Endothelial cell of umbilical vein (primary cell): ENCODE measurements around the gene MOB3A. TPM values are rescaled to one million over a fixed set of nuclear protein-coding genes. Genes with fewer than 3 reads are reported as not detected.

Experiments
- BruUV-seq: library from RNA; stranded (reverse); fragments of 400-500 nt; replicated peaks from 2 replicates; lab custom pipeline; 2021; lab: Mats Ljungman, UMichigan
- CTCF ChIA-PET: fragments of 300-600, 350-600 bp; sonication (Branson Sonifier 250); formaldehyde crosslinking; loops from one replicate; lab custom pipeline; 2021; ENCODE audit warnings: antibody characterized with exemption, inconsistent platforms; lab: Charles Lee
- POLR2A ChIA-PET: fragments of 300-600, 350-600 bp; sonication (Branson Sonifier 250); formaldehyde crosslinking; loops from one replicate; lab custom pipeline; 2021; ENCODE audit warnings: antibody characterized with exemption, inconsistent platforms; lab: Charles Lee
- DNase-seq: peaks from one replicate; pipeline ENCODE4 v3.0.0-alpha.2; 2011; ENCODE audit warnings: low read depth, low spot score
- FAIRE-seq: peaks from 2 replicates; lab custom pipeline; 2011; peaks lifted over from hg19 to GRCh38; lab: Jason Lieb, UNC
- H2AFZ ChIP-seq: 2 replicates; pipeline ENCODE4 v1.6.0; 2012; ENCODE audit warnings: low read depth, low read length, control low read depth, inconsistent platforms
- H3K27ac ChIP-seq: 2 replicates; pipeline ENCODE4 v1.5.1; 2011; ENCODE audit warnings: low read depth, mild to moderate bottlenecking, control low read depth, low read length, moderate library complexity; ENCODE audit not compliant: insufficient read depth
- H3K27me3 ChIP-seq, 2 experiments: 2 replicates each; pipeline versions ENCODE4 v1.6.0 to v1.6.1; 2011; ENCODE audit warnings: low read length in 2 of 2, mixed read lengths in 1 of 2; ENCODE audit not compliant: control insufficient read depth in 2 of 2, insufficient read depth in 2 of 2
- H3K36me3 ChIP-seq, 2 experiments: 2 replicates in 1 of 2; 3 replicates in 1 of 2; pipeline ENCODE4 v1.5.1; 2011; ENCODE audit warnings: low read length in 2 of 2, mild to moderate bottlenecking in 1 of 2, moderate library complexity in 1 of 2; ENCODE audit not compliant: control insufficient read depth in 2 of 2, insufficient read depth in 2 of 2; ENCODE audit errors: extremely low read depth in 1 of 2
- H3K4me1 ChIP-seq: 3 replicates; pipeline ENCODE4 v1.5.1; 2011; ENCODE audit warnings: mild to moderate bottlenecking, low read length; ENCODE audit not compliant: control insufficient read depth, insufficient read depth; ENCODE audit errors: extremely low read depth
- H3K4me2 ChIP-seq: 2 replicates; pipeline ENCODE4 v1.6.1; 2011; ENCODE audit warnings: low read length, control low read depth, mixed read lengths; ENCODE audit not compliant: insufficient read depth
- H3K4me3 ChIP-seq, 3 experiments: fragments of 200-600 bp in 1 of 3; sonication (generic), shearing (Covaris generic) in 1 of 3; replicated peaks in 1 of 3; 2 replicates each; pipeline ENCODE4 v1.5.1; 2011 to 2016; ENCODE audit warnings: control low read depth in 3 of 3, low read length in 3 of 3, mild to moderate bottlenecking in 2 of 3, inconsistent platforms in 1 of 3, low read depth in 1 of 3, moderate library complexity in 1 of 3; ENCODE audit not compliant: insufficient read depth in 1 of 3
- H3K79me2 ChIP-seq: 2 replicates; pipeline ENCODE4 v1.6.0; 2012; ENCODE audit warnings: low read length, inconsistent platforms; ENCODE audit not compliant: control insufficient read depth, insufficient read depth
- H3K9ac ChIP-seq: replicated peaks from 2 replicates; pipeline ENCODE3; 2011; ENCODE audit warnings: low read length, control low read depth; ENCODE audit not compliant: insufficient read depth; ENCODE audit errors: extremely low read depth
- H3K9me1 ChIP-seq: replicated peaks from 3 replicates; pipeline ENCODE4 v1.6.0; 2011; ENCODE audit warnings: mild to moderate bottlenecking, low read length; ENCODE audit not compliant: control insufficient read depth, insufficient read depth; ENCODE audit errors: extremely low read depth
- H3K9me3 ChIP-seq: replicated peaks from 2 replicates; pipeline ENCODE4 v1.5.1; 2012; ENCODE audit warnings: low read length, inconsistent platforms; ENCODE audit not compliant: control insufficient read depth, insufficient read depth
- H4K20me1 ChIP-seq: replicated peaks from 2 replicates; pipeline ENCODE3; 2011; ENCODE audit warnings: mild to moderate bottlenecking, low read length; ENCODE audit not compliant: control insufficient read depth, insufficient read depth; ENCODE audit errors: extremely low read depth
- EZH2 ChIP-seq: IDR thresholded peaks from 2 replicates; pipeline ENCODE4 v1.6.1; 2012; ENCODE audit warnings: borderline replicate concordance, low read depth, mild to moderate bottlenecking, moderate library complexity, low read length, inconsistent platforms; ENCODE audit not compliant: severe bottlenecking
- FOS ChIP-seq: IDR thresholded peaks from 2 replicates; pipeline ENCODE4 v1.6.1; 2011; ENCODE audit warnings: mild to moderate bottlenecking, low read length, moderate library complexity, borderline replicate concordance; ENCODE audit not compliant: insufficient read depth
- GATA2 ChIP-seq: IDR thresholded peaks from 2 replicates; pipeline ENCODE4 v1.7.0; 2011; ENCODE audit warnings: low read depth, mild to moderate bottlenecking, moderate library complexity, mixed read lengths, low read length; ENCODE audit not compliant: insufficient read length, insufficient read depth
- JUN ChIP-seq: IDR thresholded peaks from 2 replicates; pipeline ENCODE4 v1.6.1; 2011; ENCODE audit warnings: borderline replicate concordance, low read depth; ENCODE audit not compliant: insufficient read length, insufficient read depth
- MYC ChIP-seq: IDR thresholded peaks from one replicate; pipeline ENCODE4 v1.6.1; 2011; ENCODE audit warnings: mild to moderate bottlenecking, low read depth, low read length
- POLR2A ChIP-seq: IDR thresholded peaks from 2 replicates; pipeline ENCODE4 v1.6.1; 2012; ENCODE audit warnings: low read depth, mild to moderate bottlenecking, control low read depth, low read length
- POLR2AphosphoS5 ChIP-seq: IDR thresholded peaks from 2 replicates; pipeline ENCODE4 v1.6.1; 2012; ENCODE audit warnings: low read depth, mild to moderate bottlenecking, control low read depth, low read length, moderate library complexity; ENCODE audit not compliant: insufficient read depth
- dilution Hi-C: fragments of 300-500 bp; cut with MboI; formaldehyde crosslinking; loops from one replicate; pipeline ENCODE4 v1.15.0; 2019; ENCODE audit warnings: low sequenced_read_pairs; ENCODE audit not compliant: extremely low pct_ligation_motif_present
- intact Hi-C: fragments of 100-400 bp; cut with micrococcal nuclease; formaldehyde crosslinking; loops from one replicate; pipeline ENCODE4 v1.10.0; 2022
- polyA plus RNA-seq, 4 experiments: library from polyadenylated mRNA; depleted of rRNA in 3 of 4; stranded (reverse) in 3 of 4; unstranded in 1 of 4; fragments of >200 nt; gene quantifications; 2 replicates each; pipeline versions ENCODE4 v1.2.1 to v1.2.3, GENCODE V29; 2011 to 2012; ENCODE audit warnings: missing spikeins in 1 of 4
- total RNA-seq: library from RNA; stranded (reverse); gene quantifications from 2 replicates; pipeline ENCODE4 v1.2.3, GENCODE V29; 2021
- TF ChIP-seq, protein P1 (sequence below): IDR thresholded peaks from 2 replicates; pipeline ENCODE4 v1.6.1; 2011; ENCODE audit not compliant: insufficient read depth, insufficient read length
- TF ChIP-seq, protein P2 (sequence below), 2 donors: IDR thresholded peaks; 1 replicate in 1 of 2; 2 replicates in 1 of 2; pipeline ENCODE4 v1.5.1; 2011; ENCODE audit warnings: low read length in 2 of 2, mild to moderate bottlenecking in 2 of 2, moderate library complexity in 2 of 2, control low read depth in 1 of 2, inconsistent platforms in 1 of 2, low read depth in 1 of 2; ENCODE audit not compliant: insufficient read depth in 1 of 2; ENCODE audit errors: extremely low read depth in 1 of 2

The MOB3A gene
- total and polyA plus RNA-seq, 2 donors (not counting 3 experiments of a cell fraction or from before 2014, with no cell fraction given), result 46.5 to 59.7 TPM

DNA sequence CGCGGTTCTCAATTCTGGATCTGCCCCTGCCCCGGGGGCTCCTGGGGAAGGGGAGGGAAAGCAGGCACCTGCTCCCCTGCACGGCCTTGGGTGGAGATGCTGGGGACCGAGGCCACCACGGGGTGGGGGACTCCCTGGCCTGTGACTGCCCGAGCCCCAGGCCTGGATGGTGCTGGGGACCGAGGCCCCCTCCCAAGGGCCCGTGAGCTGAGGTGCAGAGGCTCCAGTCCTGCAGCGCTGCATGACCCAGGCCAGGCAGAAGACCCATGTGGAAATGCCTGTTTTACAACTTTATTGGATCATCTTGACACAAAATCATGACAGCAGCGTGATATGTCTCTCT lies 4.6 kb upstream of the MOB3A start:
- no TSS peak for BruUV-seq
- Histone ChIP-seq H2AFZ (no peak overlapping the region), H3K4me2 (no peak overlapping the region), H3K9me3 (no peaks in the 10 kb centered on the region), H3K79me2 (peaks cover 16% of the 10 kb centered on the region), H3K9me1 (no peaks in the 10 kb centered on the region), H3K4me1 (peaks cover 3% of the 10 kb centered on the region), H3K27me3 (no peaks in the 10 kb centered on the region), H3K9ac (no peak overlapping the region), H3K27ac (no peak overlapping the region), H3K36me3 (peaks cover 3 to 33% of the 10 kb centered on the region in 2 experiments), H3K4me3 (no peak overlapping the region), H4K20me1 (no peaks in the 10 kb centered on the region)
- dilution Hi-C loops, result no loop called here
- no peak for FAIRE-seq
- CTCF ChIA-PET, result no interaction called here
- POLR2A ChIA-PET, result no interaction called here
- no peak for TF ChIP-seq EZH2
- no peak for TF ChIP-seq FOS
- TF ChIP-seq GATA2, result no peak
- TF ChIP-seq, protein P1, sequence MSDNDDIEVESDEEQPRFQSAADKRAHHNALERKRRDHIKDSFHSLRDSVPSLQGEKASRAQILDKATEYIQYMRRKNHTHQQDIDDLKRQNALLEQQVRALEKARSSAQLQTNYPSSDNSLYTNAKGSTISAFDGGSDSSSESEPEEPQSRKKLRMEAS, result no peak
- no peak for TF ChIP-seq POLR2AphosphoS5
- no peak for TF ChIP-seq MYC
- TF ChIP-seq JUN, result no peak
- intact Hi-C loops, result no loop called here
- no peak for DNase-seq

DNA sequence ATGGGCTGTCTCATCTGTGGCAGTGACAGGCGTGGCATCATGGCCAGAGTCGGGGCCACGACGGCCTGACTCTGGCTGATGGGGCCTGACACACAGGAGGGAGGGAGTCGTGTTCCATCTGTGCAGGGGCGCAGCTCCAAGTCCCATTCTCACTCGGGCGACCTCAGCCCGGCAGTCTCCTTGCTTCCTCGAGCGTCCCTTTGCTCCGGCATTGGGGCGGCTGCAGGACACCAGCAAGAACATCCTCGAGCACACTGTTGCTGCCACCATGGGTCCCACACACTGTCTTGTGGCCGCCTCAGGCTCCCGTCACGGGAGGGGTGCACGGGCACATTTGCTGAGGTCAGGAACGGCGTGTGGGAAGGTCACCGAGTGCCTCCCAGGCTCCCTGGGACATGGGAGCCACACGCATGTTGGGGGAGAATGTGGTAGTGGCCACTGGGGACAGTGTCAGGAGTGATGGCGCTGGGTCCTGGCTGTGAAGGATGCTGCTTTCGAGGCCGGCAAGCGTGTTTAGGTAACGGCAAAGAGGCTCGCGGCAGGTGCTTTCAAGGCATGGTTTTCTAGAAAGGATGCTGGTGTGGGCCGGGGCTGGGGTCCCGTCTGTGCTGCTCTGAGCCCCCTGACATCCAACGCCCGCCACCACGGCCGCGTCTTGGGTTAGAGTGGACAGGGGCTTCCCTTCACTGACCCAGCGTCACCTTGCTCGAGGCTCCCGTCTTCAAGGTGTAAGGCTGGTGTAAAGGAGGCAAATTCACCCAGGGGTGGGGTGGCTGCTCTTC lies 4.0 kb upstream of the MOB3A start:
- no TSS peak for BruUV-seq
- peaks cover 6% of the 10 kb centered on the region for H3K4me1 ChIP-seq
- FAIRE-seq (no peak), DNase-seq (no peak)
- no peaks in the 10 kb centered on the region for H3K27me3 ChIP-seq
- H3K27ac ChIP-seq, result no peak overlapping the region
- TF ChIP-seq MYC (no peak), POLR2A (no peak), GATA2 (no peak), JUN (no peak), FOS (no peak), EZH2 (no peak), POLR2AphosphoS5 (no peak)
- TF ChIP-seq, protein P1, result no peak
- TF ChIP-seq, protein P2, sequence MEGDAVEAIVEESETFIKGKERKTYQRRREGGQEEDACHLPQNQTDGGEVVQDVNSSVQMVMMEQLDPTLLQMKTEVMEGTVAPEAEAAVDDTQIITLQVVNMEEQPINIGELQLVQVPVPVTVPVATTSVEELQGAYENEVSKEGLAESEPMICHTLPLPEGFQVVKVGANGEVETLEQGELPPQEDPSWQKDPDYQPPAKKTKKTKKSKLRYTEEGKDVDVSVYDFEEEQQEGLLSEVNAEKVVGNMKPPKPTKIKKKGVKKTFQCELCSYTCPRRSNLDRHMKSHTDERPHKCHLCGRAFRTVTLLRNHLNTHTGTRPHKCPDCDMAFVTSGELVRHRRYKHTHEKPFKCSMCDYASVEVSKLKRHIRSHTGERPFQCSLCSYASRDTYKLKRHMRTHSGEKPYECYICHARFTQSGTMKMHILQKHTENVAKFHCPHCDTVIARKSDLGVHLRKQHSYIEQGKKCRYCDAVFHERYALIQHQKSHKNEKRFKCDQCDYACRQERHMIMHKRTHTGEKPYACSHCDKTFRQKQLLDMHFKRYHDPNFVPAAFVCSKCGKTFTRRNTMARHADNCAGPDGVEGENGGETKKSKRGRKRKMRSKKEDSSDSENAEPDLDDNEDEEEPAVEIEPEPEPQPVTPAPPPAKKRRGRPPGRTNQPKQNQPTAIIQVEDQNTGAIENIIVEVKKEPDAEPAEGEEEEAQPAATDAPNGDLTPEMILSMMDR (IDR thresholded peaks at IDR 0.05; ENCODE audit: extremely low read depth in 1 of 2, insufficient read depth in 1 of 2, low read depth in 1 of 2, low read length in 2 of 2), result no peak
- H3K9me1 ChIP-seq, result no peaks in the 10 kb centered on the region
- peaks cover 3 to 33% of the 10 kb centered on the region in 2 experiments for H3K36me3 ChIP-seq
- intact Hi-C loops (no loop called here), dilution Hi-C loops (no loop called here)
- no peak overlapping the region for H3K9ac ChIP-seq
- CTCF ChIA-PET, result no interaction called here
- no peak overlapping the region for H3K4me3 ChIP-seq
- no peak overlapping the region for H2AFZ ChIP-seq
- no peaks in the 10 kb centered on the region for H3K9me3 ChIP-seq
- H4K20me1 ChIP-seq, result no peaks in the 10 kb centered on the region
- peaks cover 21% of the 10 kb centered on the region for H3K79me2 ChIP-seq
- POLR2A ChIA-PET, result no interaction called here
- no peak overlapping the region for H3K4me2 ChIP-seq
